ENCODE measurements around the gene PTAFR.

PTAFR gene

DNA sequence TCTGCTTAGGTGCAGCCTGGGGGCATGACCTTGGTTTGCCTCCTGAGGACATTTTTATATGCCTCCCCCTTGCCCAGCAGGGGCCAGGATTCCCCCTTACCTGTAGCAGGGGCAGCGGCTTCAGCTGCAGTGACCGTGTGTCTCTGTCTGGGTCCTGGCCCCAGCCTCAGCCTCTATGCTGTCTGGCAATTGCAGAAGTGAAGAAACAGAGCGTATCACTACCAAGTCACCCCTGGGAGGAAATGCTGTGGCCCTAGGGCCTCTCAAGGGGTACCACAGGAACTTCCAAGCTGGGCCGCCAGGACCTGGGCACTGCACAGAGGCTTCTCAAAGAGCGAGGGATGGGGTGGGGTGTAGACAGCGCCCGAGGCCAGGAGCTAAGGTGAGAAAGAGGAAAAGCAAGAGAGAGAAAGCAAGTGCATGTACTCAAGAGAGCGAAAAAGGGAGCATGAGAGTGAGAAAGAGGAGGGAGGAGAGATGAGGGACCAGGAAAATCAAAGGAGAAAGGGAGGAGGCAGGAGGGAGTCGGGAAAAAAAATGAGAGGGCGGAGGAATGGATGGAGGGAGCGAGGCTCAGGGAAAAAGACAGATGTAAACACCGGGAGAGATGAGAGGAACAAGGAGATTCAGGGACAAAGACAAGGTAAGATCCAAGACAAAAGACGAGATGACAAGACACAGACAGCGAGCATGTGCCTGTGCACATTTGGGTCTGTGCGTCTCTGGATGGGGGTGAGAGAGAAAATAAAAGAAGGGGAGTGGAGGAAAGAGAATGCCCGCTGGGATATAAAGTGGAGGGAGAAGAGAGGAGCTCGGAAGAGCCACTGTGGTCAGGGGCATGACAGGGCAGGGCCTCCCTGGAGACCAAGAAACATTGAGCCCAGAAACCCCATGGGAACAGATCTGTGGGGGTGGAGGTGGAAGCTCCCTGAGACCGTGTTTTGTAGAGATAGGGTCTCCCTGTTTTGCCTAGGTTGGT, at the start of gene PTAFR:
Gene PTAFR, minus strand, starts transcription at position 199 of the 979 bp plus-strand sequence. CDS start 25,669 bp downstream, outside the sequence.
- TF ChIP-seq, protein P1, sequence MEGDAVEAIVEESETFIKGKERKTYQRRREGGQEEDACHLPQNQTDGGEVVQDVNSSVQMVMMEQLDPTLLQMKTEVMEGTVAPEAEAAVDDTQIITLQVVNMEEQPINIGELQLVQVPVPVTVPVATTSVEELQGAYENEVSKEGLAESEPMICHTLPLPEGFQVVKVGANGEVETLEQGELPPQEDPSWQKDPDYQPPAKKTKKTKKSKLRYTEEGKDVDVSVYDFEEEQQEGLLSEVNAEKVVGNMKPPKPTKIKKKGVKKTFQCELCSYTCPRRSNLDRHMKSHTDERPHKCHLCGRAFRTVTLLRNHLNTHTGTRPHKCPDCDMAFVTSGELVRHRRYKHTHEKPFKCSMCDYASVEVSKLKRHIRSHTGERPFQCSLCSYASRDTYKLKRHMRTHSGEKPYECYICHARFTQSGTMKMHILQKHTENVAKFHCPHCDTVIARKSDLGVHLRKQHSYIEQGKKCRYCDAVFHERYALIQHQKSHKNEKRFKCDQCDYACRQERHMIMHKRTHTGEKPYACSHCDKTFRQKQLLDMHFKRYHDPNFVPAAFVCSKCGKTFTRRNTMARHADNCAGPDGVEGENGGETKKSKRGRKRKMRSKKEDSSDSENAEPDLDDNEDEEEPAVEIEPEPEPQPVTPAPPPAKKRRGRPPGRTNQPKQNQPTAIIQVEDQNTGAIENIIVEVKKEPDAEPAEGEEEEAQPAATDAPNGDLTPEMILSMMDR (IDR thresholded peaks at IDR 0.05; ENCODE audit: low read depth, low read length, missing control alignments) = no peak
- H3K4me3 ChIP-seq (ENCODE audit: low read depth, low read length) = peak within 1 kb of the TSS; percentile 58
- no peak for DNase-seq (ENCODE audit: low read depth)

DNA sequence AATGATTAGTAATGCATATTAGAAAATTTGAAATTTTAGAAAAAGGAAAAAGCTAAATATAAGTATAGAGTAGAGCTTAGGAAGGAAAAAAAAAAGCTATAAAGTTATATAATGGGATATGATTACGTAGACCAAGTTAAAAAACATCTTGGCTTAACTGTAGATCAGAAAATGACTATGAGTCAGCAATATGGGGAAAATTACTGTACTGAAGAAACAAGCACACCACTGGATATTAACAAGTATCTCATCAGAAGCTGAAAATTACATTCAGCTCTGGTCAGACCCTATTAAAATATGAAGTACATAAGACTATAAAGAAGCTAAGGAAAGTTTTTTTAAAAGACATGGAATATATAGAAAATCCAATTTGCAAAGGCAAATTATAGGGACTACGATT, 36.8 kb upstream of the PTAFR start:
- TF ChIP-seq, protein P1 (IDR thresholded peaks at IDR 0.05; ENCODE audit: low read depth, low read length, missing control alignments) = no peak
- DNase-seq (ENCODE audit: low read depth) = no peak
- no peak overlapping the region for H3K4me3 ChIP-seq (ENCODE audit: low read depth, low read length)

- TF ChIP-seq, protein P1 (IDR thresholded peaks at IDR 0.05; ENCODE audit: low read depth, low read length, missing control alignments) = no peak
- no peak for DNase-seq (ENCODE audit: low read depth)
Measured at GRCh38 chr1:28209700-28210099, 33.2 kb upstream of the PTAFR start.

DNA sequence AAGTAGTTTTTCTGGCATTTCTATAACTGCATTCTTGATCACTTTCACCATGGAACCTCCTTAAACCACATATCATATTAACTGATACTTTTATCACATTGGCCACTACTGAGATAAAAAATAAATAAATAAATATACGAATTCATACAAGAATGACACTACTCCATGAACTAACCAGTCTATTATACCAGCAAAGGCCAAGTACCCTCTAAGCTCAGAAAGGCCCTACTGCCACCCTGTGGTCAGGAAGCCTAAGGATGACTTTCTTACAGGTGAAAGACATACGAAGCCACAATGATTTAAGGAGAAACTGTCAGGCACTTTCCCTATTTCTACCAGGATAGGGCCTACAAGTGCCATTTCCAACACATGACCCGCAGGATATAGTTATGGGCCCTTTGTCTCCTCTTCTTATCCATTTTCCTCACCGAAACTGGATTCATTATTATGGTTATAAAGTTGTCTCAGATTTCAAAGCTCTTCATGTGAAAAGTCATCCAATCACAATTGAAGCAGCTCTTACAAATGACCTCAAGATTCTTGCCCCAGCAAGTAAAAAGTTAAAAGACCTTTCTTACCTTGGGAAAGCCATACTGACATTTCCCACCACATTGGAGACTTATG, 32.4 kb upstream of the PTAFR start:
- TF ChIP-seq, protein P1 (IDR thresholded peaks at IDR 0.05; ENCODE audit: low read depth, low read length, missing control alignments) = peak; percentile 77
- H3K4me3 ChIP-seq (ENCODE audit: low read depth, low read length) = no peak overlapping the region
- peak; percentile 60 for DNase-seq (ENCODE audit: low read depth)

More at GRCh38 chr1:28209700-28210099, 33.2 kb upstream of the PTAFR start:
- no peak overlapping the region for H3K4me3 ChIP-seq (ENCODE audit: low read depth, low read length)

- TF ChIP-seq, protein P1 (IDR thresholded peaks at IDR 0.05; ENCODE audit: low read depth, low read length, missing control alignments) = no peak
- no peak for DNase-seq (ENCODE audit: low read depth)
- no peak overlapping the region for H3K4me3 ChIP-seq (ENCODE audit: low read depth, low read length)
Measured at GRCh38 chr1:28205243-28205642, 28.8 kb upstream of the PTAFR start.

DNA sequence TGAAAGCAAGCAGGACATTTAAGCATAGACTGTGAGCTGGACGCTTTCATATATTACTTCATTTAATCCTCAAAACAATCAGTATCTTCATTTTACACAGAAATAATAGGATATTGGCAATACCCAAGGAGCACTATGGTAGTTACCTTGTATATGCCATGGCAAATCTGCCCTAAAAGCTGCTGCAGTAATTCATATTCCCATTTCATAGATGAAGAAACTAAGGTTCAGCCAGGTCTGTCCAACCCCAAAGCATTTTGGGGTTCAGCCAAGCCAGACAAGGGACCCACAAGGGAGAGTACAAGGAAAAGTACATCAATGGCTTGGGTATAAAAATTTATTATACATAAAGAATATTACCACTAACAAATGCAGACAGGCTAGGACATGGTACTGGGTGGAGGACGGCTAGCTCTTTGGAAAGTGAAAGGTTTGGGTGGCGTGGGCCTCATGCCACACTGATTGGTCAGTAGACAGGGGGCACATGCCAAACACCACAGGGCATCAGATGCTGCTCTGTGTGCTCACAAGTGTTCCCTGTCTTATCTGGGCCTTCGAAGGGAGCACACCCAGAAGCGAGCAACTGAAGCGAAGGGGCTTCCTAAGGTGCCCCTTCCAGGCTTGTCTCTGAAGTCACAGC, 23.9 kb upstream of the PTAFR start:
- H3K4me3 ChIP-seq (ENCODE audit: low read depth, low read length) = no peak overlapping the region
- TF ChIP-seq, protein P1 (IDR thresholded peaks at IDR 0.05; ENCODE audit: low read depth, low read length, missing control alignments) = no peak
- DNase-seq (ENCODE audit: low read depth) = no peak

Data from GM12864 (cell line).